Coronary artery (tissue), 2 donors: ENCODE data around the gene ANKRD6.

Experiments used
- DNase-seq: peaks from one replicate; pipeline ENCODE4 v3.0.0-alpha.2; 2017; ENCODE audit warnings: low spot score
- H3K27ac ChIP-seq, 2 donors: fragments of 200-600 bp; sonication (generic); one replicate each; pipeline ENCODE4 v1.5.1; 2016 to 2019
- H3K4me3 ChIP-seq: fragments of 200-600 bp; sonication (generic); 2 replicates; pipeline ENCODE4 v1.5.1; 2016; ENCODE audit warnings: mild to moderate bottlenecking, moderate library complexity
- CTCF ChIP-seq: fragments of 200-600 bp; sonication (generic); IDR thresholded peaks from one replicate; pipeline ENCODE4 v1.5.1; 2019; ENCODE audit warnings: antibody characterized with exemption

ANKRD6 gene

GRCh38 chr6:89449193-89449592 is 16.2 kb downstream of the ANKRD6 start:
- no peak for TF ChIP-seq CTCF
- H3K27ac ChIP-seq: no peak overlapping the region
- DNase-seq: no peak
- no peak overlapping the region for H3K4me3 ChIP-seq

GRCh38 chr6:89452281-89452680 is 19.3 kb downstream of the ANKRD6 start:
- Histone ChIP-seq H3K27ac (no peak overlapping the region), H3K4me3 (no peak overlapping the region)
- no peak for TF ChIP-seq CTCF
- DNase-seq: no peak

GRCh38 chr6:89454300-89454699 is 21.3 kb downstream of the ANKRD6 start:
- DNase-seq: no peak
- no peak overlapping the region for H3K27ac ChIP-seq
- TF ChIP-seq CTCF: no peak
- H3K4me3 ChIP-seq: no peak overlapping the region

GRCh38 chr6:89458704-89459103 is 25.8 kb downstream of the ANKRD6 start:
- Histone ChIP-seq H3K27ac (no peak overlapping the region), H3K4me3 (no peak overlapping the region)
- DNase-seq: no peak
- TF ChIP-seq CTCF: no peak

- TF ChIP-seq CTCF: no peak
- no peak overlapping the region for H3K4me3 ChIP-seq
- H3K27ac ChIP-seq: no peak overlapping the region
- no peak for DNase-seq
These were observed 26.5 kb downstream of the ANKRD6 start for GRCh38 chr6:89459501-89459900.

GRCh38 chr6:89460713-89461112 is 27.8 kb downstream of the ANKRD6 start:
- DNase-seq: no peak
- H3K27ac ChIP-seq: no peak overlapping the region
- H3K4me3 ChIP-seq: no peak overlapping the region
- TF ChIP-seq CTCF: no peak

- no peak for TF ChIP-seq CTCF
- H3K27ac ChIP-seq: no peak overlapping the region
These were observed 29.6 kb downstream of the ANKRD6 start for GRCh38 chr6:89462503-89462902.

More at GRCh38 chr6:89462503-89462902, 29.6 kb downstream of the ANKRD6 start:
- H3K4me3 ChIP-seq: no peak overlapping the region
- no peak for DNase-seq
